ENCODE results near the gene CMYA5.

CMYA5 gene

DNA sequence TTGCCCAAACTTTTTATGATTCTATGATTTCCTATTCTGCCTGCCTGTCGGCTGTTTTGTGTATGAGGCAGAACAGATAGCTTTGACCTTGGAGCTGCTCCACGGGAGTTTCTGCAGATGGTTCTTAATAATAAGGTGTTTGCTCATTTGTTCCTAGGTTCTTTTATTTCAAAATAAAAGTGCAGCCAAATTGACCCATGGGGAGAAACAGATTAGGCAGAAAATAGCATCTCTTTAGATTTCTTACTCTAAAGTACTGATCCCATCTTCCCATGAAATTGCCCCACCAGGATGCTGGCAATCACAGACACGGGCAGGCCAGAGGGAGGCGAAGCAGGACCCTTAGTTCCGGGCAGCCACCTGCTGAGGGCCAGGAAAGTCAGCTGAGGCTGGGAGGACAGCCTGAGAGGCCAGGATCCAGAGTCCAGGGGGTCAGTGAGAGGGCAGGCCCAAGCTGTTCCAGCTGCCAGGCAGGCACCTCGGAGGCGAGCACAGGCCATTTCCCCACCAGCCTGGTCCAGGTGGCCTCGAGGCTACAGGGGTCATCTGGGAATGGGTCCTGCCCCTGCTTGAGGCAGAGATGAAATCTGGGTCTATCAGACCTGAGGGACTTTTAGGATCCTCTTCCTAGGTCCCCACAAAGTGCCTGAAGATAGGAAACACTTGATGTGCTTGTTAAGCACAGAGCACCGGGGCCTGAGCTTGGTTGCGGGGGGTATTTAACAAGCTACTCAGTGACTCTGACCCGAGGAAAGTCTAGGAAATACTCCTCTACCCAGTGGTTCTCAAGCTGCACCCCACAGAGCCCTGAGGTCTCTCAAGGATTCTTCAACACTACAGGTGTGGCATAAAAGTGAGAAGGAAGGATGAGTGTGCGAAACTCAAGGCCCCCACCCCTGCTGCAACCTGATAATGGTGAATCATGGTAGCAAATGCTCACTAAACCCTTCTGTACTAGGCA lies 145.4 kb downstream of the CMYA5 start:
- no peak for DNase-seq (ENCODE audit: low spot score)

DNA sequence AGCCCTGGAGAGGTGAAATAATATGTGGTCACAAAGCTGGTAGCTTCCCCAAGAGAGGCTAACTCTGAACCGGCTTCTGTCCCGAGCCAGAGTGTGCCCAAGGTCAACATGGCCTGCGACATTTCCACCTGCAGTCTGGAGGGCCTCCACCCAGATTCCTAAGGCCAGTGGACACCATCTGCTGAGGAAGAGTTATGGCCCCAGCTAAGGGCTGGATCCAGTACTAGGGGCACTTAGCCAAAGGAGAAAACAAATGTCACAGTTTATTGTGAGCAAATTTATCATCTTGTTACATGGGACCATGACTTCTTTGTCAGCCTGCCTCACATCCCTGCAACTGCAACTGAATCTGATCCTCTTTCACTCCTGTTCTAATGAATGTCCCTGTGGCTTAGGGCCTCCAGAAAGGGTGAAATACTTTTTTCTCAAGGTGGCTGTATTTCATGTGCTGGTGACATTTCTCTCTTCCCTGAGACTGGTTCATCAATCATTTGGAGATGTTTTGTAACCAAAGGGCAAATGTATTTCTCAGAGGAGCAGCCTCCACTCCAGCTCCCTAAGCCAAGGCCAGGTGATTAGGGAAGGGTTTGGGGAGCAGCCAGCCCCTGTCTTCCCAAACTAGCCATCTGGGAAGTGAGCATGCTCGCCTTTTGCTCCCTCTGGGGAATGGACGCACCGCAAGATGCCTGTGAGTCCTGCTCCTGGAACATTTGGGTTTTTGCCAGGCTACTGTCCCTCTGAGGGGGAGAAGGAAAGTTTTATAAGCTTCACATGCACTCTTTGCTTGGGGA lies 148.3 kb downstream of the CMYA5 start:
- DNase-seq (ENCODE audit: low spot score) = no peak

DNA sequence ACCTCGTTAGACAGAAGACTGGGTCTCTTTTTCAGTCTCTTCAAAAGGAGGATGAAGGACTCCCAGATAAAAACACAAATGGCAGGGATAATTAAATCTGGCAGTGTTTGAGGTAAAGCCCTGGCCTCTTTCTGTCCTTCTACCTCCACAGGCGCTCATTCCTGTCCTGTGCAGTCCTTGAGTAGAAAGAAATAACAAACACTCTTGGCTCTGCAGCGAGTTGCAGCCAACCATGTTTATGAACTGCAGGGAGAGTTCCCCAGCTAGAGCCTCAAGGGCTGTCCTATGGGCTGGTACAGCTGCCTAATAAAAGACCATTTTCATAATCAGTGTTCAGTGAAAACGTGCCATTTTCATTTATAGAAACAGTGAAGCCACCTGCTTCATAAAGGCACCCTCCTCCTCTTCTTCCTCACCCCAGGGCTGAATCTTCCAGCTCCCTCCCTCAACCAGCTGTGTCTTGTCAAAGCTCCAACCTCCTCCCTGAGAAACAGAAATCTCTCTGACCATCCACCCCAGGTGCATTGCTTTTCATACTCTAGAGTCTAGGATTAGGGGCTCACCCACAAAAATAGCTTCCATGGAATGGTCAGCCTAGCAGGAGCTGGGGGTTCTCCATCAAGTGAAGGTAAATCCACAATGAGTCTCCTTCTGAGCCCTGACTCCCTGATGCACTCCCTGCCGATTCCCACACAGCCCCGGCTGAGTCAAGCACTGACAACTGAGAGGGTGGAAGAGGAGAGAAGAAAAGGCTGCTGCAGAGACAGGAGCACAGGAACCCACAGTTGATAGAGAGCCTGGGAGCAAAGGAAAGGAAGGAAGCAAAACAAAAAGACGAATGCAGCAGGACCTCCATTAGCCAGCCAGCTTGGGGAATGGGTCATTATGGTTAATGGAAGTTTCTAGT lies 150.7 kb downstream of the CMYA5 start:
- DNase-seq (ENCODE audit: low spot score) = no peak

DNA sequence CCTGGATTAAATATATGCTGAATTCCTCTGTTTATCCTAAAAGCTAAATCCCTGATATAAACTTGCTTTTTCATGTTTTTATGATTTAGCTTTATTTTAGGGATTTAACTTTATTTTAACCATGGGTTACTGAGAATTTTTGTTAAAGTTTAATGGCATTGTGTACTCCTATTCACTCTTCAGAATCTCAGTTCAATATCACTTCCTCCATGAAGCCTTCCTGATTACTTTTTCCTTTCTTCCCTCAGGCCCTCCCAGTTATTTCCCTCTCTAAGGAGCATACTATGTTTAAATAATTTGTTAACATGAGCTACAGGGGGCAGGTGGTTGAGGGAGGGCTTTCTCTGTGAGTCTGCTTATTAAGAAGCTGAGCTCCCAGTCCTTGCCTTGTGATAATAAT lies 151.5 kb downstream of the CMYA5 start:
- DNase-seq (ENCODE audit: low spot score) = no peak

DNA sequence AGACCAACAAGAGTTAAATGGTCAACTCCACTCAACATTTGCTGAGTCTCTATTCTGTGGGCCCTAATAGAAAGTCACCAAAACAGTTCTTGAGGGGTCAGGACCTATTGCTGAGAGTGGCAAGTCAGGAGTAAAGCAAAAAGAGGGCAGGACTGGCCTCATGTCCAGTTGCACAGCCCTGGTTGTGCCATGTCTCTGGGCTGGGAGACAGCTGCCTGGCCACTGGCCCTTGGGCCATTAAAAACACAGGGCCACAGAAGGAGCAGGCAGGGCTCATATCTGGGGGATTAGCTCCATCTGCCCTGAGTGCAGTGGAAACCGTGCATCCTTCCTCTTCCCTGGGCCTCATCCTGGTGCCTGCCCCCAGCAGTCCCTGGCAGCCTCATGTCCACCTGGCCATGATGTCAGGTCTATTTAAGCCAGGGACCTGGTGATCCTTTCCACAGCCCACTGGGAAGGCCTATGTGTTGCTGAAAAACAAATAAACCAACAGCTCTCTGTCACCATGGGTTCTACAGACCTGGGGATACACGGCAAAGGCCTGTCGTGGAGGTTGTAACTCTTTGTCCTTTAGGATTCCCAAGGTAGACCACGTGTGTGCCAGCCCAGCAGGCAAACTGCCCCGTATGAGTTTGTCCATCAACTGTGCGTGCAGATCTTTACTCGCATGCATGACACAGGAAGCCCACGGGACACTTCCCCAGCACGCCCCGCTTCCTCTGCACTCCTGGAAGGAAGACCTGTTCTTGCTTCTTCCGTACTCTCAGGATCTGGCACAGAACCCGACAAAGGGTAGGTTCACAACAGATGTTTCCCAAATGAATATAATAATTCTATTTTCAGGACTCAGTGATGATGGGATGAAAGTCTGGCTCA lies 152.6 kb downstream of the CMYA5 start:
- no peak for DNase-seq (ENCODE audit: low spot score)

DNA sequence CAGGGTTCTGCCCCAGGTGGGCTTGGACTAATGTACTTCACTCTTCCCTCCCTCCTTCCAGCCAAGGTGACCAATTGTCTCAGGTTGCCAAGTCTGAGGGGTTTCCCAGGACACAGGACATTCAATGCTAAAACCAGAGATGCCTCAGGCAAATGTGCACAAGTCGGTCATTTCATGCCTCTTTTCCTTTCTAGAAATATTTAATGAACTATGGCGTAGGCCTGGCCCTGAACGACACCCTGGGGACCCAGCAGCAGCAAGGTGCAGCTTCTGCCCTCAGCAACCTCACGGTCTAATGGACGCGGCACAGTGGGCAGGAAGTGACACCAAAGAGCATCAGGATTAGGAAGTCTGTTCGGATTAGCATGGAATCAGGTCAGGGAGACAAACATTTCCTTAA lies 153.4 kb downstream of the CMYA5 start:
- no peak for DNase-seq (ENCODE audit: low spot score)

DNA sequence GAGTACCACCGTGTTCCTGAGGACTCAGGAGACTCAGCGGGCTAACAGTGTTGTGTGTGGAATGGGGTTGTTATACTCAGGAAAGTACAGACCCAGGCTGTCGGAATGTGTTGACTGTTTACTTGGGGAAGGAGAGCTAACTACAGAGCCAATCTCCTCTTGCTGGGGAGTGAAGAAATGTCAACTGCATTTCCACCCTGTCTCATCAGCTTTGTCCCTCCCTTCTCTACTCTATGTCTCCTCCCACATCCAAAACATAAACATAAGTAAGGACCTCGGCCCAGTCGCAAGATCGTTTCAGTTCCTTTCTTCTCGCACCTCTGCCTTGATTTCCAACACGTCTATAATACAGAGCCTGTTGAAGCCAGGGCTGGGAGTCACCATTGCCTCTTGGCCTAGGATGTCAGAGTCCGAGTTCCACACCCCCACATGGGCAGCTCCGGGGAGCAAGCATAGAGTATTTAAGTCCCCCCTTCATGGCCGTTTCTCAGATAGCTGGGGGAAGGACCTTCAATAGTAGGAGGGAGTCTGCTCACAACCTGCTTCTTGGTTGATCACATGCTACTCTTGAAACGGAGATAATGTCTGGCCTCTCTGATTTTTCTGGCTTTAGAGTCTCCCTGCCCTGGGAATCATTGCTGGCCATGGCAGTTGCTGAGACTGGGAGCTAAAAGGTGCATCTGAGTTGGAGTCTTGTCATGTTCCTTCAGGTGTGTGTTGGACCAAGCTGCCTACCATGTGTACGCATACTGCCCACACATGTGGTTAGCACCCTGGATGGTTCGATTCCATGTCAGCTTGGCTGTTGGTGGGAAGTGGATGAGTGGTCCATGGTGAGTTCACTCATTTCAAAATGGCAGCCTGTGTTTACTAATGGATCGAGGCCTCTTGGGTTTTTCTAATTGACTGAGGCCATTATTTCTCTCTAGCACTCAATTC lies 154.1 kb downstream of the CMYA5 start:
- DNase-seq (ENCODE audit: low spot score) = no peak

DNA sequence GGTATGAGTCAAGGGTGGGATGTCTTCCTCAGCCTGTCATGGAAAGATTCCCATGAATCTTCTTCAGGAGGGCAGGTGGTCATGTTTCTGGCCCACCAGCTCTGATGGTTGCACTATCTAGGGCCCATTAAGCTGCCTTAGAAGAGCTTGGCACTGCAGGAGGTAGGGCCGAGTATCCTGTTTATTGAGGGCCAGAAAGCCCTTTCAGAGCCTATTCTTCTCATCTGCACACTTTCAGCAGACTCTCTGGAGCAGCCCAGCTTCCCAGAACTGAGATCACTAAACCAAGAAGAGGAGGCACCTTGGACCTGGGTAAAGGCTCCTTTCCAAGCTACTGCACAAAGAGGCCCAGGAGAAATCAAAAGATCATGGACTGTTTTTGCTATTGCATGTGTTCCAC lies 154.9 kb downstream of the CMYA5 start:
- no peak for DNase-seq (ENCODE audit: low spot score)

DNA sequence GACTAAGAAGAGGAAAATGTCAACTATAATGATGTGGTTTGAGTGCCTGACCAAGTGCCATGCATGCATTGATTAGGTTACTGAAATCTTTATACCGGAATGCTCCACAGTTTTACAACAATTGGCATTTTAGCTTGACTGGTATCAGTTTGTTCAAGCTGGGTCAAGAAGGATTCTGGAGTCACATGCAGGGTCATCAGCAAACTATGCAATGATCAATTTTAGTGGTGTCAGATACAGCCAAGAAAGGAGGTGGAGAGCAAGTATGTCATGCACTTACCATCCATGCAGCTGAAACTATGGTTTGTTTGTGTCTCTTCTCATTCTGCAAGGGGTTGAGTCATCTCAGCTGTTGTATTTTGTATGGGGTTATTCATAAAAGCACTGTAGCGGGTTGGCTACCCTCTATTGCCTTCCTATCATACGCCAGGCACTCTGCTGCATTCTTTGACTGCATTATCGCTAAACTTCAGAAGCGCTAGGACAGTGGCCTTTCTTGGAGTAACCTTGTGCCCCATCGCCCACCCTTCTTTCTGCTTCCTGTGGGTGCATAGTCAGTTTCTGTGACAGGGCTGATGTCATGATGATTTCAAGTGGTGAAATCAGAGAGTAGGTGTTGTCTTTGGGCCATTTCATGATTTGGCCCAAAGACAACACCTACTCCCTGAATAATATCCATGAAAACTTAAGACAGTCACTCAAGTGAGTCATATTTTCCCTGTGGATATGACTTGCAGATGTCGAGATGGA lies 156.0 kb downstream of the CMYA5 start:
- DNase-seq (ENCODE audit: low spot score) = no peak

DNA sequence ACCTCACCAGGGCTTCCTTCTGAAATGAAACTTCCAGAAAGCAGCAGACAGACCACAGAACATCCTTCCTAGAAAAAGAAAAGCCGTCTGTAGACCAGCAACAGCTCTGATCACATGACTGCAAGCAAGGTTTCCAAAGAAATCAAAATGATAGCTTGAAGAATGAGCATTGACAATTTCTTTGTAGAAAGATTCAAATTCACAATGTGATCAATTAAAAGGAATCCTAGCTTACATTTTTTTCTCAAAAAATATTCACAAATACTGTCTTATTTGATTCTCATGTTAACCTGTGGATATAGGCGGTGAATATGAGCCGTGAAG lies 156.5 kb downstream of the CMYA5 start:
- no peak for DNase-seq (ENCODE audit: low spot score)

DNA sequence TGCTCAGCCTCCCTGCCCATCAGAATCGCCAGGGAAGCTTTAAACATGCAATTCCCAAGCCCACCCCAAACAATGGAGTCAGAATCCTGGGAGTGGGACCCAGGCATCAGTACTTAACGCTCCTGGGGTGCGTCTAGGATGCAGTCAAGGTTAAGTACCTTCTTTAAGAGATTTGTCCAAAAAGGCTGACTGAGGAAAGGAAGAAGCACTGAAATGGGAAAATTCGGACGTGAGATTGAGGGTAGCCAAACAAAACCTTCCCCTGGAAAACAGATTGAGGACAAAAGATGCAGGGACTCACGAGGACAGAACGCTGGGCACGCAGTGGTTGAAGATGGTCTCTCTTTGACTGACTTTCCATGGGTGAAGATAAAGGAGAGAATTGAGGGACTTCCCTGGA lies 157.9 kb downstream of the CMYA5 start:
- no peak for DNase-seq (ENCODE audit: low spot score)

DNA sequence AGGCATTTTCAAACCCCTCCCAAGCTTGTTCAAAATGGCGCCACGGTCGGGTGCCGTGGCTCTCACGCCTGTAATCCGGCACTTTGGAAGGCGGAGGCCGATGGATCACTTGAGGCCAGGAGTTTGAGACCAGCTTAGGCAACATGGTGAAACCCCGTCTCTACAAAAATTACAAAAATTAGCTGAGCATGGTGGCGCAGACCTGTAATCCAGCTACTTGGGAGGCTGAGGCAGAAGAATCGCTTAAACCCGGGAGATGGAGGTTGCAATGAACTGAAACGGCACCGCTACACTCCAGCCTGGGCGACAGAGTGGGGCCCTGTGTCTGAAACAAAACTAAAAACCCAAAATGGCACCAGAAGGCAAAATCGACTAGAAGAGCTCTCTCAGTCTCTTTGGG lies 159.4 kb downstream of the CMYA5 start:
- DNase-seq (ENCODE audit: low spot score) = no peak

Data from germinal center (tissue), 1 donor.